K562 (cell line): ENCODE measurements around the gene SIRT7.

Experiments used
- ESRRB ChIP-seq: fragments of 250-450 bp; sonication (Bioruptor Pico); IDR thresholded peaks from 2 replicates; pipeline ENCODE4 v1.5.0; 2020; ENCODE audit warnings: mild to moderate bottlenecking, moderate library complexity, borderline replicate concordance
- EZH2 ChIP-seq: IDR thresholded peaks from 2 replicates; pipeline ENCODE4 v1.6.1; 2012; ENCODE audit warnings: low read depth, mild to moderate bottlenecking, inconsistent platforms, low read length, borderline replicate concordance
- GABPA ChIP-seq: fragments of 200-800 bp; sonication (Bioruptor generic); conservative IDR thresholded peaks from 2 replicates; pipeline ENCODE4 v1.6.1; 2016; ENCODE audit warnings: low read depth, missing genetic modification characterization, missing compliant biosample characterization
- MAZ ChIP-seq, 2 experiments: fragments of 450-650 bp in 1 of 2; sonication (generic) in 1 of 2; formaldehyde crosslinking; IDR thresholded peaks in 1 of 2; conservative IDR thresholded peaks in 1 of 2; 2 replicates each; pipeline versions ENCODE4 v1.4.0 to v1.5.0; 2020; ENCODE audit warnings: mild to moderate bottlenecking in 1 of 2, missing genetic modification reagents in 1 of 2
- MLLT1 ChIP-seq, 2 experiments: fragments of 450-650 bp; IDR thresholded peaks; 2 replicates each; pipeline ENCODE4 v1.6.1; 2016
- MTA2 ChIP-seq: fragments of 450-650 bp; IDR thresholded peaks from 2 replicates; pipeline ENCODE4 v1.6.1; 2016; ENCODE audit warnings: low read depth
- POLR2A ChIP-seq: fragments of 450-650 bp; conservative IDR thresholded peaks from 2 replicates; pipeline ENCODE4 v1.6.1; 2016
- POLR2B ChIP-seq: fragments of 450-650 bp; IDR thresholded peaks from 2 replicates; pipeline ENCODE4 v1.6.1; 2018; ENCODE audit warnings: low read depth; ENCODE audit not compliant: partially characterized antibody
- SIRT6 ChIP-seq: IDR thresholded peaks from one replicate; pipeline ENCODE4 v1.6.1; 2012; ENCODE audit warnings: low read depth, mild to moderate bottlenecking, control low read depth, inconsistent platforms, low read length, moderate library complexity
- SOX6 ChIP-seq: fragments of 450-650 bp; IDR thresholded peaks from 2 replicates; pipeline ENCODE4 v1.6.1; 2014; ENCODE audit warnings: mild to moderate bottlenecking
- TBL1XR1 ChIP-seq, 2 experiments: IDR thresholded peaks; 2 replicates each; pipeline ENCODE4 v1.6.1; 2012; ENCODE audit warnings: improper control_type of control experiment in 2 of 2, low read length in 2 of 2, mild to moderate bottlenecking in 1 of 2
- XRCC5 ChIP-seq: fragments of 200-400 bp; formaldehyde crosslinking; IDR thresholded peaks from 2 replicates; pipeline ENCODE4 v1.6.1; 2017; ENCODE audit warnings: low read depth, mild to moderate bottlenecking, low read length
- ZNF696 ChIP-seq: fragments of 250-450 bp; sonication (Bioruptor Pico); conservative IDR thresholded peaks from 2 replicates; pipeline ENCODE4 v1.4.0; 2020; ENCODE audit warnings: mild to moderate bottlenecking, moderate library complexity
- TF ChIP-seq, protein P1 (sequence below): sonication (generic); formaldehyde crosslinking; IDR thresholded peaks from 2 replicates; pipeline ENCODE4 v1.4.0; 2020; ENCODE audit warnings: mild to moderate bottlenecking, missing genetic modification reagents

GRCh38 chr17:81867991-81868673 lies 49.8 kb downstream of the SIRT7 start:
- TF ChIP-seq XRCC5 (no peak), POLR2A (peak; percentile 58), SIRT6 (peak; percentile 75), MAZ (CRISPR knock-in tag; conservative IDR thresholded peaks at IDR 0.05 in 1 of 2, IDR thresholded peaks at IDR 0.05 in 1 of 2) (no peak), GABPA (no peak), ESRRB (CRISPR knock-in tag) (peak; percentile 72; the same call in 1 of the 2 replicates), EZH2 (no peak), MTA2 (no peak), SOX6 (no peak), MLLT1 (IDR thresholded peaks at IDR 0.05) (no peak), TBL1XR1 (IDR thresholded peaks at IDR 0.05; ENCODE audit: low read length in 2 of 2) (no peak), ZNF696 (no peak), POLR2B (peak; percentile 70)
- TF ChIP-seq, protein P1, sequence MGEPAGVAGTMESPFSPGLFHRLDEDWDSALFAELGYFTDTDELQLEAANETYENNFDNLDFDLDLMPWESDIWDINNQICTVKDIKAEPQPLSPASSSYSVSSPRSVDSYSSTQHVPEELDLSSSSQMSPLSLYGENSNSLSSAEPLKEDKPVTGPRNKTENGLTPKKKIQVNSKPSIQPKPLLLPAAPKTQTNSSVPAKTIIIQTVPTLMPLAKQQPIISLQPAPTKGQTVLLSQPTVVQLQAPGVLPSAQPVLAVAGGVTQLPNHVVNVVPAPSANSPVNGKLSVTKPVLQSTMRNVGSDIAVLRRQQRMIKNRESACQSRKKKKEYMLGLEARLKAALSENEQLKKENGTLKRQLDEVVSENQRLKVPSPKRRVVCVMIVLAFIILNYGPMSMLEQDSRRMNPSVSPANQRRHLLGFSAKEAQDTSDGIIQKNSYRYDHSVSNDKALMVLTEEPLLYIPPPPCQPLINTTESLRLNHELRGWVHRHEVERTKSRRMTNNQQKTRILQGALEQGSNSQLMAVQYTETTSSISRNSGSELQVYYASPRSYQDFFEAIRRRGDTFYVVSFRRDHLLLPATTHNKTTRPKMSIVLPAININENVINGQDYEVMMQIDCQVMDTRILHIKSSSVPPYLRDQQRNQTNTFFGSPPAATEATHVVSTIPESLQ: no peak
